HCT116 (cell line): ENCODE results near the gene ABI1. TPM values are rescaled to one million over a fixed set of nuclear protein-coding genes. Genes with fewer than 3 reads are reported as not detected.

Experiments
- ATAC-seq: fragments of 200-7000 bp; cut with Tn5 transposase; 2 replicates; pipeline ENCODE4 v1.9.1; 2020; ENCODE audit warnings: mild to moderate bottlenecking, moderate library complexity
- BruUV-seq: library from RNA; stranded (reverse); fragments of 400-500 nt; replicated peaks from 2 replicates; lab custom pipeline; 2021; lab: Mats Ljungman, UMichigan
- CTCF ChIA-PET: fragments of 300-600 bp; sonication (Branson Sonifier 250); formaldehyde crosslinking; loops from one replicate; lab custom pipeline; 2021; ENCODE audit warnings: antibody characterized with exemption; lab: Charles Lee
- POLR2A ChIA-PET: fragments of 300-600, 350-600 bp; sonication (Branson Sonifier 250); formaldehyde crosslinking; loops from one replicate; lab custom pipeline; 2021; ENCODE audit warnings: antibody characterized with exemption; lab: Charles Lee
- RAD21 ChIA-PET, 2 experiments: fragments of 300-600 bp; sonication (Branson Sonifier 250); formaldehyde crosslinking; loops; one replicate each; lab custom pipeline; 2023; ENCODE audit warnings: low total read pairs in 2 of 2; ENCODE audit not compliant: uncharacterized antibody in 2 of 2, unreplicated experiment in 2 of 2, low non-redundant PET in 1 of 2; lab: Charles Lee
- DNase-seq: peaks from one replicate; pipeline ENCODE4 v3.0.0-alpha.2; 2010; ENCODE audit warnings: low read depth, low spot score
- H2AFZ ChIP-seq: fragments of 200-600 bp; shearing (Covaris generic), sonication (generic); 2 replicates; pipeline ENCODE4 v1.6.1; 2017; ENCODE audit warnings: low read depth, mixed run types, mixed read lengths, antibody characterized with exemption, low read length; ENCODE audit not compliant: poor library complexity, severe bottlenecking
- H3K27ac ChIP-seq: 2 replicates; pipeline ENCODE4 v1.5.1; 2012; ENCODE audit warnings: low read depth, low read length
- H3K27me3 ChIP-seq: fragments of 200-600 bp; sonication (generic); 2 replicates; pipeline ENCODE4 v1.6.1; 2016; ENCODE audit warnings: mixed run types, low read length, mixed read lengths; ENCODE audit not compliant: insufficient read depth
- H3K36me3 ChIP-seq, 2 experiments: fragments of 200-500 bp in 1 of 2; fragments of 200-600 bp in 1 of 2; sonication (Bioruptor generic) in 1 of 2; sonication (generic) in 1 of 2; 2 replicates each; pipeline versions ENCODE4 v1.5.1 to v1.6.1; 2014 to 2016; ENCODE audit warnings: low read length in 2 of 2, inconsistent platforms in 1 of 2, mixed read lengths in 1 of 2, mixed run types in 1 of 2; ENCODE audit not compliant: insufficient read depth in 2 of 2, control insufficient read depth in 1 of 2
- H3K4me1 ChIP-seq, 2 experiments: fragments of 200-600 bp in 1 of 2; sonication (generic) in 1 of 2; 2 replicates each; pipeline versions ENCODE4 v1.5.1 to v1.6.1; 2012 to 2017; ENCODE audit warnings: low read length in 2 of 2, inconsistent platforms in 1 of 2, mild to moderate bottlenecking in 1 of 2, mixed read lengths in 1 of 2, mixed run types in 1 of 2, moderate library complexity in 1 of 2; ENCODE audit not compliant: insufficient read depth in 2 of 2, control insufficient read depth in 1 of 2
- H3K4me2 ChIP-seq: fragments of 200-600 bp; sonication (generic); 2 replicates; pipeline ENCODE4 v1.6.1; 2017; ENCODE audit warnings: mixed run types, low read length, mixed read lengths
- H3K4me3 ChIP-seq, 2 experiments: fragments of 200-600 bp in 1 of 2; sonication (generic) in 1 of 2; replicated peaks in 1 of 2; 2 replicates each; pipeline ENCODE4 v1.5.1; 2011 to 2016; ENCODE audit warnings: low read length in 2 of 2, control low read depth in 1 of 2, low read depth in 1 of 2, mild to moderate bottlenecking in 1 of 2, mixed read lengths in 1 of 2, mixed run types in 1 of 2
- H3K79me2 ChIP-seq: fragments of 200-600 bp; sonication (generic); 2 replicates; pipeline ENCODE4 v1.6.1; 2017; ENCODE audit warnings: mild to moderate bottlenecking, mixed run types, low read length, moderate library complexity, mixed read lengths; ENCODE audit not compliant: insufficient read depth
- H3K9ac ChIP-seq: fragments of 200-600 bp; sonication (generic); 2 replicates; pipeline ENCODE4 v1.6.1; 2016; ENCODE audit warnings: low read length, mixed read lengths
- H3K9me2 ChIP-seq: fragments of 200-600 bp; sonication (generic), shearing (Covaris generic); 2 replicates; pipeline ENCODE4 v1.6.1; 2017; ENCODE audit warnings: mixed run types, mild to moderate bottlenecking, moderate library complexity; ENCODE audit not compliant: insufficient read depth
- H3K9me3 ChIP-seq, 2 experiments: fragments of 200-500 bp in 1 of 2; fragments of 200-600 bp in 1 of 2; sonication (Bioruptor generic) in 1 of 2; sonication (generic) in 1 of 2; 2 replicates each; pipeline ENCODE4 v1.6.1; 2014 to 2017; ENCODE audit warnings: low read length in 2 of 2, mixed read lengths in 2 of 2, inconsistent platforms in 1 of 2, low read depth in 1 of 2, mild to moderate bottlenecking in 1 of 2, mixed run types in 1 of 2, moderate library complexity in 1 of 2; ENCODE audit not compliant: control insufficient read depth in 1 of 2, insufficient read depth in 1 of 2
- H4K20me1 ChIP-seq: fragments of 200-600 bp; sonication (generic), shearing (Covaris generic); 2 replicates; pipeline ENCODE4 v1.6.1; 2017; ENCODE audit warnings: mixed run types, mild to moderate bottlenecking, moderate library complexity; ENCODE audit not compliant: insufficient read depth
- ATF3 ChIP-seq: IDR thresholded peaks from 2 replicates; pipeline ENCODE4 v1.6.1; 2012
- CTCF ChIP-seq, 3 experiments: fragments of 200-600 bp in 1 of 3; sonication (generic) in 1 of 3; IDR thresholded peaks in 2 of 3; conservative IDR thresholded peaks in 1 of 3; 2 replicates each; pipeline ENCODE4 v1.5.1; 2012 to 2017; ENCODE audit warnings: low read depth in 2 of 3, low read length in 2 of 3, antibody characterized with exemption in 1 of 3, borderline replicate concordance in 1 of 3, control low read depth in 1 of 3, mild to moderate bottlenecking in 1 of 3, mixed read lengths in 1 of 3, mixed run types in 1 of 3, moderate library complexity in 1 of 3; ENCODE audit not compliant: insufficient read depth in 1 of 3
- ELF1 ChIP-seq: IDR thresholded peaks from 2 replicates; pipeline ENCODE4 v1.6.1; 2012; ENCODE audit warnings: low read depth, borderline replicate concordance
- JUND ChIP-seq: IDR thresholded peaks from 2 replicates; pipeline ENCODE4 v1.6.1; 2012
- MAX ChIP-seq: IDR thresholded peaks from 2 replicates; pipeline ENCODE4 v1.6.1; 2012
- REST ChIP-seq: IDR thresholded peaks from 2 replicates; pipeline ENCODE4 v1.6.1; 2012; ENCODE audit warnings: low read depth
- TCF7L2 ChIP-seq: IDR thresholded peaks from 2 replicates; pipeline ENCODE4 v1.7.0; 2011; ENCODE audit warnings: borderline replicate concordance, inconsistent platforms; ENCODE audit not compliant: insufficient read depth, insufficient read length; ENCODE audit errors: extremely low read depth
- YY1 ChIP-seq: IDR thresholded peaks from 2 replicates; pipeline ENCODE4 v1.6.1; 2011; ENCODE audit warnings: low read length, low read depth, moderate library complexity, mild to moderate bottlenecking; ENCODE audit not compliant: insufficient replicate concordance; ENCODE audit errors: extremely low read depth
- ZNF274 ChIP-seq: fragments of 200-500 bp; sonication (Bioruptor generic); IDR thresholded peaks from 2 replicates; pipeline ENCODE4 v1.6.1; 2014; ENCODE audit warnings: mild to moderate bottlenecking, low read depth, low read length, inconsistent platforms
- intact Hi-C: fragments of 100-400 bp; cut with micrococcal nuclease; formaldehyde crosslinking; loops from 2 replicates; pipeline ENCODE4 v1.10.0; 2022
- total RNA-seq: library from RNA; stranded (reverse); gene quantifications from one replicate; pipeline ENCODE4 v1.2.1, GENCODE V29; 2021; ENCODE audit not compliant: unreplicated experiment

Gene ABI1
- total RNA-seq, 1 experiment from 2014 or later = 34.8 TPM

- intact Hi-C loops = no loop called here
- H3K9me3 ChIP-seq = no peaks in the 10 kb centered on the region
- no peaks in the 10 kb centered on the region for H3K9me2 ChIP-seq
- POLR2A ChIA-PET = no interaction called here
- BruUV-seq = no TSS peak
- TF ChIP-seq MAX = no peak
- no peak for TF ChIP-seq CTCF (IDR thresholded peaks at IDR 0.05 in 2 of 3, conservative IDR thresholded peaks at IDR 0.05 in 1 of 3; ENCODE audit: borderline replicate concordance in 1 of 3, insufficient read depth in 1 of 3, low read depth in 2 of 3, low read length in 2 of 3)
- no peak for TF ChIP-seq TCF7L2
- no peak for TF ChIP-seq JUND
- TF ChIP-seq ATF3 = no peak
- H3K4me1 ChIP-seq = no peaks in the 10 kb centered on the region
- RAD21 ChIA-PET = no interaction called here
- no peak overlapping the region for H3K27ac ChIP-seq
- 0 out of 2 replicates have a peak, but pooled peaks cover 4% of the 10 kb centered on the region for H3K79me2 ChIP-seq
- H3K4me2 ChIP-seq = no peak overlapping the region
- H3K36me3 ChIP-seq = peaks cover 33 to 50% of the 10 kb centered on the region in 2 experiments
- CTCF ChIA-PET = no interaction called here
- H4K20me1 ChIP-seq = no peaks in the 10 kb centered on the region
- ATAC-seq (no peak), DNase-seq (no peak)
- no peak overlapping the region for H2AFZ ChIP-seq
- no peaks in the 10 kb centered on the region for H3K27me3 ChIP-seq
- no peak overlapping the region for H3K9ac ChIP-seq
- no peak overlapping the region for H3K4me3 ChIP-seq
Measured at GRCh38 chr10:26743841-26744240, 116.9 kb downstream of the ABI1 start.

GRCh38 chr10:26743091-26743490, 117.7 kb downstream of the ABI1 start:
- no TSS peak for BruUV-seq
- intact Hi-C loops = no loop called here
- Histone ChIP-seq H3K4me3 (no peak overlapping the region), H3K27ac (no peak overlapping the region), H3K79me2 (0 out of 2 replicates have a peak, but pooled peaks cover 4% of the 10 kb centered on the region), H3K9me2 (no peaks in the 10 kb centered on the region), H3K9me3 (no peaks in the 10 kb centered on the region), H4K20me1 (no peaks in the 10 kb centered on the region), H3K9ac (no peak overlapping the region), H3K4me1 (no peaks in the 10 kb centered on the region), H3K4me2 (no peak overlapping the region), H3K27me3 (no peaks in the 10 kb centered on the region), H2AFZ (no peak overlapping the region), H3K36me3 (peaks cover 39 to 56% of the 10 kb centered on the region in 2 experiments)
- ChIA-PET POLR2A (no interaction called here), RAD21 (no interaction called here), CTCF (no interaction called here)
- DNase-seq (no peak), ATAC-seq (no peak)
- TF ChIP-seq ZNF274 (no peak), REST (no peak), ELF1 (no peak), YY1 (no peak), CTCF (IDR thresholded peaks at IDR 0.05 in 2 of 3, conservative IDR thresholded peaks at IDR 0.05 in 1 of 3; ENCODE audit: borderline replicate concordance in 1 of 3, insufficient read depth in 1 of 3, low read depth in 2 of 3, low read length in 2 of 3) (no peak)
